GM19023 (cell line): ENCODE measurements around the gene XYLT1.
"Not testable (repeated sequence)": the region's sequence is repeated elsewhere in the genome, so short reads cannot be mapped to it uniquely, and the experiment has no call there.

ENCODE experiments used
- ATAC-seq: cut with Tn5 transposase; IDR thresholded peaks from one replicate; pipeline ENCODE4 v1.9.1; 2021; ENCODE audit warnings: mild to moderate bottlenecking, moderate library complexity; ENCODE audit not compliant: unreplicated experiment

XYLT1 gene

GRCh38 chr16:17488506-17488905, 17.7 kb upstream of the XYLT1 start:
- ATAC-seq, result no peak

GRCh38 chr16:17483351-17483750, 12.6 kb upstream of the XYLT1 start:
- no peak for ATAC-seq

- not testable (repeated sequence) for ATAC-seq
Measured at GRCh38 chr16:17482341-17482740, 11.6 kb upstream of the XYLT1 start.

GRCh38 chr16:17481736-17482135, 11.0 kb upstream of the XYLT1 start:
- no peak for ATAC-seq

GRCh38 chr16:17477260-17477545, 6.4 kb upstream of the XYLT1 start:
- not testable (repeated sequence) for ATAC-seq

GRCh38 chr16:17476414-17477259, 5.9 kb upstream of the XYLT1 start:
- ATAC-seq, result no peak

- ATAC-seq, result no peak
Measured at GRCh38 chr16:17475104-17475503, 4.3 kb upstream of the XYLT1 start.

- no peak for ATAC-seq
Measured at GRCh38 chr16:17474572-17474971, 3.8 kb upstream of the XYLT1 start.

- no peak for ATAC-seq
Measured at GRCh38 chr16:17474037-17474436, 3.3 kb upstream of the XYLT1 start.

- ATAC-seq, result no peak
Measured at GRCh38 chr16:17471719-17472461, 1.1 kb upstream of the XYLT1 start.

- no peak for ATAC-seq
Measured at GRCh38 chr16:17470182-17470907, 415 bp downstream of the XYLT1 start.

- ATAC-seq, result no peak
Measured at GRCh38 chr16:17469741-17470181, 999 bp downstream of the XYLT1 start.

GRCh38 chr16:17469011-17469740, 1.6 kb downstream of the XYLT1 start:
- no peak for ATAC-seq

- no peak for ATAC-seq
Measured at GRCh38 chr16:17468611-17469010, 2.1 kb downstream of the XYLT1 start.

GRCh38 chr16:17467923-17468540, 2.7 kb downstream of the XYLT1 start:
- ATAC-seq, result no peak

GRCh38 chr16:17466876-17467275, 3.9 kb downstream of the XYLT1 start:
- no peak for ATAC-seq

GRCh38 chr16:17465460-17465859, 5.3 kb downstream of the XYLT1 start:
- ATAC-seq, result no peak

- ATAC-seq, result no peak
Measured at GRCh38 chr16:17463335-17463734, 7.4 kb downstream of the XYLT1 start.

GRCh38 chr16:17461951-17462729, 8.6 kb downstream of the XYLT1 start:
- ATAC-seq, result no peak

GRCh38 chr16:17460890-17461289, 9.9 kb downstream of the XYLT1 start:
- ATAC-seq, result no peak
